Activated CD8-positive, alpha-beta memory T cell treated with anti-CD3 and anti-CD28 coated beads, Interleukin-2, amount 50 U/mL, for 24 hours (primary cell): ENCODE data around the gene OR51F2.
"Not testable (repeated sequence)": the region's sequence is repeated elsewhere in the genome, so short reads cannot be mapped to it uniquely, and the experiment has no call there.

Experiments
- DNase-seq: peaks from one replicate; pipeline ENCODE4 v3.0.0-alpha.2; 2020; ENCODE audit errors: extremely low read depth

OR51F2 gene

GRCh38 chr11:4821021-4821420 lies at the start of gene OR51F2:
Gene OR51F2 (plus strand): TSS chr11:4821321. CDS start chr11:4821422, 101 bp downstream.
- DNase-seq, result no peak

GRCh38 chr11:4782454-4782853 lies 38.7 kb upstream of the OR51F2 start:
- no peak for DNase-seq

DNA sequence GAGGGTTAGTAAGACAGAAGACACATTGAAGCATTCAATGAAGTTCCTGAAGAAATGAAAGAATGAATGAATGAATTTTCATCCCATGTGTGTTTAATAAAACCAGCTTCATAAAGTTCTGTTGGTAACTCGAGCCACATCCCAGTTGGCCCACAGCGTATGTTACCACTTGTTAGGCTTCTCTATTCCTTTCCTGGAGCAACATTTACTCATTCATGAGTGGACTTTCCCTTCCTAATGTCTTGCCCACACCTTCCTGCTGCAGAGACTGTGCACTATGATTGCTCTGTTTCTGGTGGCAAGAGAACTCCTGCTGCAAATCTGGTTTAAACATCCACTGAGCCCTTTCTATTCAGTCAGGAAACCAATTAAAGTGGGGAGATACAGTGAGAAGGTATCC lies 23.9 kb upstream of the OR51F2 start:
- DNase-seq, result no peak

DNA sequence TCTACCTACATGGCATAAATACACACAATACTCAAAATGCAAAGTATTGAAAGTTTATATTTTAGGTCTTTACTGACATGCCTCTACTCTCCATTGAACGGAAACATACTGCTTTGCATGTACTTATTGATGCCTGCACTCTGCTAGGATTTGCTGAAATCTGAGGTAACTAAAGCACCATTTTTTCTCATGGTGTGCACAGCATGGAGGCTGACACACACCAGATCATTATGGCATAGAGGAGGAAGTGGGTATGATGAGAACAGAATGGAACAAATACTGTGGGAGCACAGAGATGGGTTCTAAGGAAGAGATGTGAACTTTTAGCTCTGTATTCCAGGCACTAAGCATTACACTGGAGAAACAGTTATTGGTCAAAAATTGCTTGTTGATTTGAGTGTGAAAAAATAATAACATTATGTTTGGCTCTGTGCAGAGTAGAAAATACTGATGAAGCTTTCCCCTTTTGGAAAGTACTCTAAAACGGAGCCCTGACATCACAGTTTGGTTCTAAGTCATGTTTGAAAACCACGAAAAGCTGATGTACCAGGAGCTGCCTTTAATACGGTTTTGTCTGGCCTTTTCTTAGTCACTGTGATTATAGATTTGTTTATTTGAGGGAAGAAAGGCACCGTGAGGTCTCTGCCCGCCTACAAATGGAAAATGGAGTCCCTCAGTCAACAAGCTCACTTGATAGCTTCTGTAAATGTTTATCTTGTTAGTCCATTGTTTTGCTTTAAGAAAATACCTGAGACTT lies 22.5 kb upstream of the OR51F2 start:
- DNase-seq, result no peak

- DNase-seq, result not testable (repeated sequence)
These were observed 19.8 kb upstream of the OR51F2 start for GRCh38 chr11:4801316-4801715.

DNA sequence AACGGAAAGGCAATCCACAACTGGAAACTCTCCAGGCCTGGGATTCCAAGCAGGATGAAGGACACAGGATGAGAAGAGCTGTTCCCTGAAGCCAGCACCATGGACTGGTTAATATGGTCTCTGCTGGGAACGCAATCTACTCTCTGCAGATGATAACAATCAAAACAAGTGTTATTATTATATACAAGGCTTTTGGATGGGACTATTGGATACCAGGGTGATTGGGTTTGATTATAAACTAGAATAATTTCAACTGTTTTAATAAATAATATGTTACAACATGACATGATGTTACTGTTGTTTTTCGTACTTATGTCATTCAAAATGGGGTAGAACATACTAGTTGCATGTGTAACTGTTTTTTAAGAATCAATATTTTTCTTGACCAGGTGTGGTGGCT lies 16.8 kb upstream of the OR51F2 start, which contains the start of gene OR52R1:
Gene OR52R1 (minus strand): TSS at position 101 of the 400 bp plus-strand sequence. CDS start 0 bp downstream, at position 101.
- no peak for DNase-seq

DNA sequence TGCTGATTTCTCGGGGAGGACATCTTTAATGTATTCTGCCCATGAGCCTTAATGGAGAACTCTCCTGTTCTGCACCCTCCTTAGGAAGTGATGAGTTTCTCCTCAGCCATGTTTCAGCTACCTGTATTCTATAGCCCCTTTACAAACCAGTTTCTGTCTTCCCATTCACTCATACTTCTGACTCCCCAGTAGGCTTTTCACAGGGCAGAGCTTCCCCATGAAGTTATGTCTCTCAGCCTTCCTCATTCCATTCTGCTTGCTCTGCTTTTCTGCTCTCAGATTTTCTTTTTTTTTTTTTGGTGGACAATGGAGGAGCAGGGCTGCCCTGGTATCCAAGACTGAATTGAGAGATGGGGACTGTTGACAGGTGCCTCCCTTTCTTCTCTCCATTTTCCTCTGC lies 12.6 kb upstream of the OR51F2 start:
- no peak for DNase-seq

GRCh38 chr11:4809246-4809645 lies 11.9 kb upstream of the OR51F2 start:
- DNase-seq, result no peak

- DNase-seq, result no peak
These were observed 4.0 kb downstream of the OR51F2 start for GRCh38 chr11:4825132-4825531.

DNA sequence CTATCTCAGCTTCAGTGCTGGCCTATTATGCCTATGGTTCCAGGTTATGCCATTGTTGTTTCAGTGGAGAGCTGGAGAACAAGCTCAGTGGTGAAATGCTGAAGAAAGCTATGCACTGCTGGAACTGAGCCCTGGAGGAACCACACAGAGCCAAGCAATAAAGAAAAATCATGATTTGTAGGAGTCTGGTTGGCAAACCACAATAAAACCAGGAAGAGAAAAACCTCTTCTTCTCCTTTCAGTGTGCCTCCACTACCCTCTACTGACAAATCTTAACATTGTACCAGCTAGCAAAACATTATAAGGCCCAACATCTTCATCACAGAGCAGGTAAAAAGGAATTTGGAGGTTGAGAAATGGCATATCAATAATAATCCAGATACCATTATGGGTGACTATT lies 5.3 kb downstream of the OR51F2 start:
- DNase-seq, result no peak

DNA sequence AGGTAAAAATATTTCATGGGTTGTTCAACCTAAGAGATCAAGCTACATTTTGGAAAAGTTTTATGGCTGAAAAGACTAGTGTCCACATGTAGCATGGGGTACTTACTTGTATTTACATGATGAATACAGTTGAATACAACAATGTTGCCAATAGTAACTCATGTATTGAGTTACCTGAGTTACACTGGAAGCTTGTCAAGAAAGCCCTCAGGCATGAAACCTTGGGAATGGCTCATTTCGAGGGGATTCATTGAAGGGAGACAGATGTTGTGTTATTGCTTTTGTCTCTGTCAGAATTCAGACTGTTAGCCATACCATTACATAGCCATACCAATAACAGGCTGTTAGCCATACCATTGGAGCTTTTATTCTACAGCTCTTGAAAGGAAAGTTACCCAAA lies 9.2 kb downstream of the OR51F2 start:
- no peak for DNase-seq

DNA sequence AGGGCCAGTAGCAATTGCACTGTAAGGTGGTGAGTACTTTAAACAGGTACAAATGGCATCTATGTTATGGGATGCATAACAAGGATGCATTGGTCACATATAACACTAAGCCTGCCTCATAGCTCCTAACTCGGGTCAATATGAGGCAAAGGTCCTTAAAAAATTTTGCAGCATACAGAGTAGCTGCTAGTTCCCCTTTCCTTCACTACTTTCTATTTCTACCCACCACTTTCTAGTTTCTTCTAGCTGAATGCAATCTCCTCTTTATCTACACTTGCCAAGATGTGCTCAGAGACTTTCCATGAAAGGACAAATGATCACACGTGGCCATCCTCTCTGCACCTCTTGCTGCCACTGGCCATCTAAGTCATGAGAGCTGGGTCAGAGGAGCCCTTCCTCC lies 9.8 kb downstream of the OR51F2 start:
- no peak for DNase-seq

DNA sequence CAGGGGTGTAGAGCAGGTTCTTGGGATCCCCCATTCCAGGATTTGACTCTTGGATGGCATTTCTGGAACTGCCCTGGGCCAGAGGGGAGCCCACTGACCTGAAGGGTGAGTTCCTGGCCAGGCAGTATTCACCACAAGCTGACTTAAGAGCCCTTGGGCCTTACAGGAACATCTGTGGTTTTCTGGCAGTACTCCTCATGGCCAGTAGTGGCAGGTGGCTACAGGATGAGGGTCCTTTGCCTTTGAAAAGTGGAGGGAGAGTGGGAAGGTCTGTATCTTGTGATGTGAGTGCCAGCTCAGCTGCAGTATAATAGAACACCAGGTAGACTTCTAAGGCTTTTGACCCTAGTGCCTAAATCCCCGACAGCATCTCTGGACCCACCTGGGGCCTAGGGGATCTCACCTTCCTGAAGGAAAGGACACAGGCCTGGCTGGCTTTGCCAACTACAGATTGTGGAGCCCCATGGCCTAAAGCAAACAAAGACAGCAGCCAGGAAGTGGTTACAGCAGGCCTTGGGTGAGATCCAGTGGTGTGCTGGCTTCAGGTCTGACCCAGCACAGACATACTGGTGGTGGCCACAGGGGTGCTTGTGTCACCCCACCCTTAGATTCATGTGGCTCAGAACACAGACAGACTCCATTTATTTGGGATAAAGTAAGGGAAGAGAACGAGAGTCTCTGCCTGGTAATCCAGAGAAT lies 18.9 kb downstream of the OR51F2 start:
- DNase-seq, result no peak

DNA sequence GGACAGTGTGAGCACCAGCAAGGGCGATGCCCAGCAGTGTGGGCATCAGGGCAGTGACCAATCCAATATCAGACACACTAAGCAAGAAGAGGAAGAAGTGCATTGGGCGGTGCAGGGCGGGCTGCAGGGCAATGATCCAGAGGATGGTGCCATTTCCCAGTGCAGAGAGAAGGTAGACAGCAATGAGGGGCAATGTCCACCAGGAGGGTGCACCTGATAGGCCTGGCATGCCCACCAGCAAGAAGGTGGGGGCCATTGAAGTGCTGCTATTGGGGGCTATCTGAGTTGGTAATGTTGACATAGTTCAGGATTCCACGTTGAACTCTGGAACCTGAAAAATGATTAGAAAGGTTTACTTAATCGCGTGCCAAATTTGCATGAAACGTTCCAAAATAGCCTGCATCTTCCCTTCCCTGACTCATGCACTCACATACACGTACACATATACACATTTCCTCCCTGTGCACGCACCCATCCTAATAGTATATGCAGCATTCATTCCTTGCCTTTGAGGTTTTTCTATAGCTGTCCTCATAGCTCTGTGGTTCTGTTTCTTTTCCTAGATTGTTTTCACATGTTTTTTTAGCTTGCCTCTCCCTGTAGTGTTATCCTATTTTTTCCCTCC lies 27.9 kb downstream of the OR51F2 start, which contains the start of gene OR51S1:
Gene OR51S1 (minus strand): TSS at position 301 of the 625 bp plus-strand sequence. CDS start 0 bp downstream, at position 301.
- no peak for DNase-seq

GRCh38 chr11:4851033-4851432 lies 29.9 kb downstream of the OR51F2 start:
- no peak for DNase-seq

DNA sequence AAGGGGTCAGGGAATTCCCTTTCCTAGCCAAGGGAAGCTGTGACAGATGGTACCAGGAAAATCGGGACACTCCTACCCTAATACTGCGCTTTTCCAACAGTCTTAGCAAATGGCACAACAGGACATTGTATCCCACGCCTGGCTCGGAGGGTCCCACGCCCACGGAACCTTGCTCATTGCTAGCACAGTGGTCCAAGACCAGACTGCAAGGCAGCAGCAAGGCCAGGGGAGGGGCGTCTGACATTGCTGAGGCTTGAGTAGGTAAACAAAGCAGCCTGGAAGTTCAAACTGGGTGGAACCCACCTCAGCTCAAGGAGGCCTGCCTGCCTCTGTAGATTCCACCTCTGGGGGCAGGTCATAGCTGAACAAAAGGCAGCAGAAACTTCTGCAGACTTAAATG lies 33.2 kb downstream of the OR51F2 start:
- DNase-seq, result not testable (repeated sequence)

- DNase-seq, result no peak
These were observed 41.5 kb downstream of the OR51F2 start for GRCh38 chr11:4862447-4863236.

DNA sequence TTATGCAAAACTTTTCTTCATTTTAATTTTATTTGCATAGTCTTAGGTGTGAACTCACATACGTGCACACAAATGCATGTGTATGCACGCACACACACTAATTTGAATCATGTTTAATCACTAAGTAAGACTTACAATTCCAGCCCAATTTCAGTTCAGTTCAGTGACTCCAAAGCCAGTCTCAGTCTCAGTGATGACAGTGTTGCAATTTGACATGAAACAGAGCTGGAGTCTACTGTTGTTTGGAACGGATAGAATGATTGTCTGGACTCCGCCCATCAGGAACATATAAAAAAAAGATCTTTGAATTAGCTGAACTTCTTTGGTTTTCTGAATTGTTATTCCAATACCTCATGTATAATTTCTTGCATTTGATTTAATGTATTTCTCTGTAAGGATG lies 42.8 kb downstream of the OR51F2 start:
- no peak for DNase-seq

DNA sequence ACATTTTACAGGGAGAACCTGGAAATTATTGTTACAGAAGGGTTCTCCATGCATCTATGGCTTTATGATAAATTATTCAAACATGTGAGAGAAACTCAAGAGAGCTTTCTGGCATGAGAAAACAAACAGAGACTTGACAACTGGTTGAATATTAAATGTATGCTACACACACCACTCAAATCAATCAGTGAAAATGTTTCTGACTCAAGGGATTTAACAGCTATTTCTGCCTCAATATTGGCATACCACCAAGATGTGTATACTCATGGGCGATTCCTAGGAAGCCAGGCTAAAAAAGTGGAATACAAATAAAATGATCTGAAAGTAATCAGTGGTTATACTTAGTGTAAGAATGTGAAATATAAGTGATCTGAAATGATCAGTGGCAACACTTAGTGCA lies 44.7 kb downstream of the OR51F2 start:
- no peak for DNase-seq
